T-helper 2 cell treated with Interferon-gamma antibody and Interleukin-4, amounts not matched to agents 5 μg/mL and 100 μg/mL, for 36 hours (primary cell): Measurements from ENCODE around the gene TSEN15.

Experiments
- DNase-seq: peaks from one replicate; pipeline ENCODE4 v3.0.0; 2021; ENCODE audit warnings: low spot score
- H3K27ac Mint-ChIP-seq: one replicate; pipeline ENCODE4 v1.8.0; 2021; ENCODE audit warnings: mild to moderate bottlenecking, mixed read lengths
- H3K27me3 Mint-ChIP-seq: one replicate; pipeline ENCODE4 v1.8.0; 2021; ENCODE audit warnings: low read depth, mixed read lengths
- H3K36me3 Mint-ChIP-seq: one replicate; pipeline ENCODE4 v1.8.0; 2021; ENCODE audit warnings: low read depth, mixed read lengths
- H3K4me1 Mint-ChIP-seq: one replicate; pipeline ENCODE4 v1.8.0; 2021; ENCODE audit warnings: low read depth, mixed read lengths
- H3K4me3 Mint-ChIP-seq: one replicate; pipeline ENCODE4 v1.8.0; 2022; ENCODE audit warnings: mild to moderate bottlenecking, moderate library complexity, mixed read lengths
- H3K9me3 Mint-ChIP-seq: one replicate; pipeline ENCODE4 v1.8.0; 2021; ENCODE audit warnings: mixed read lengths

TSEN15 gene

GRCh38 chr1:184051485-184052193 lies at the start of gene TSEN15:
Gene TSEN15, plus strand, starts transcription at chr1:184051730. Its CDS starts 26 bp downstream, at chr1:184051756.
- H3K27ac Mint-ChIP-seq, result peak within 1 kb of the TSS; percentile 97
- H3K27me3 Mint-ChIP-seq, result peaks cover 37% of the 10 kb centered on the region
- DNase-seq, result peak; percentile 72
- H3K36me3 Mint-ChIP-seq, result peaks cover 17% of the 10 kb centered on the region
- H3K4me1 Mint-ChIP-seq, result peaks cover 31% of the 10 kb centered on the region
- no peaks in the 10 kb centered on the region for H3K9me3 Mint-ChIP-seq
- peak within 1 kb of the TSS; percentile 99 for H3K4me3 Mint-ChIP-seq

- Mint-ChIP-seq H3K4me1 (peaks cover 2% of the 10 kb centered on the region), H3K27me3 (peaks cover 18% of the 10 kb centered on the region), H3K4me3 (no peak overlapping the region), H3K27ac (no peak overlapping the region), H3K9me3 (no peaks in the 10 kb centered on the region), H3K36me3 (no peaks in the 10 kb centered on the region)
- DNase-seq, result no peak
Measured at GRCh38 chr1:184002071-184002470, 49.5 kb upstream of the TSEN15 start.

- Mint-ChIP-seq H3K4me3 (no peak overlapping the region), H3K9me3 (no peaks in the 10 kb centered on the region), H3K36me3 (no peaks in the 10 kb centered on the region), H3K27me3 (peaks cover 16% of the 10 kb centered on the region), H3K4me1 (peaks cover 2% of the 10 kb centered on the region), H3K27ac (no peak overlapping the region)
- DNase-seq, result no peak
Measured at GRCh38 chr1:184004935-184005334, 46.6 kb upstream of the TSEN15 start.

- peaks cover 17% of the 10 kb centered on the region for H3K27me3 Mint-ChIP-seq
- no peak for DNase-seq
- no peaks in the 10 kb centered on the region for H3K9me3 Mint-ChIP-seq
- H3K36me3 Mint-ChIP-seq, result no peaks in the 10 kb centered on the region
- H3K27ac Mint-ChIP-seq, result no peak overlapping the region
- H3K4me3 Mint-ChIP-seq, result no peak overlapping the region
- peaks cover 2% of the 10 kb centered on the region for H3K4me1 Mint-ChIP-seq
Measured at GRCh38 chr1:184005506-184005905, 46.0 kb upstream of the TSEN15 start.

- Mint-ChIP-seq H3K27me3 (peaks cover 35% of the 10 kb centered on the region), H3K9me3 (no peaks in the 10 kb centered on the region), H3K4me3 (no peak overlapping the region), H3K36me3 (no peaks in the 10 kb centered on the region), H3K27ac (no peak overlapping the region), H3K4me1 (no peaks in the 10 kb centered on the region)
- no peak for DNase-seq
Measured at GRCh38 chr1:184010788-184011187, 40.7 kb upstream of the TSEN15 start.

GRCh38 chr1:184012187-184012586 lies 39.3 kb upstream of the TSEN15 start:
- no peak for DNase-seq
- Mint-ChIP-seq H3K27ac (no peak overlapping the region), H3K36me3 (no peaks in the 10 kb centered on the region), H3K4me3 (no peak overlapping the region), H3K4me1 (no peaks in the 10 kb centered on the region), H3K9me3 (no peaks in the 10 kb centered on the region), H3K27me3 (peaks cover 37% of the 10 kb centered on the region)

GRCh38 chr1:184014271-184014670 lies 37.3 kb upstream of the TSEN15 start:
- Mint-ChIP-seq H3K27ac (no peak overlapping the region), H3K4me3 (no peak overlapping the region), H3K9me3 (no peaks in the 10 kb centered on the region), H3K36me3 (no peaks in the 10 kb centered on the region), H3K27me3 (peaks cover 36% of the 10 kb centered on the region), H3K4me1 (no peaks in the 10 kb centered on the region)
- DNase-seq, result no peak

GRCh38 chr1:184016169-184016568 lies 35.4 kb upstream of the TSEN15 start:
- no peak for DNase-seq
- no peaks in the 10 kb centered on the region for H3K4me1 Mint-ChIP-seq
- H3K27ac Mint-ChIP-seq, result no peak overlapping the region
- H3K36me3 Mint-ChIP-seq, result no peaks in the 10 kb centered on the region
- peaks cover 33% of the 10 kb centered on the region for H3K27me3 Mint-ChIP-seq
- no peaks in the 10 kb centered on the region for H3K9me3 Mint-ChIP-seq
- H3K4me3 Mint-ChIP-seq, result no peak overlapping the region

GRCh38 chr1:184017306-184017705 lies 34.2 kb upstream of the TSEN15 start:
- DNase-seq, result no peak
- Mint-ChIP-seq H3K36me3 (no peaks in the 10 kb centered on the region), H3K27ac (no peak overlapping the region), H3K9me3 (no peaks in the 10 kb centered on the region), H3K27me3 (peaks cover 37% of the 10 kb centered on the region), H3K4me1 (no peaks in the 10 kb centered on the region), H3K4me3 (no peak overlapping the region)

- no peaks in the 10 kb centered on the region for H3K36me3 Mint-ChIP-seq
- H3K9me3 Mint-ChIP-seq, result no peaks in the 10 kb centered on the region
- peaks cover 41% of the 10 kb centered on the region for H3K27me3 Mint-ChIP-seq
- no peak for DNase-seq
- no peak overlapping the region for H3K4me3 Mint-ChIP-seq
- H3K27ac Mint-ChIP-seq, result no peak overlapping the region
- no peaks in the 10 kb centered on the region for H3K4me1 Mint-ChIP-seq
Measured at GRCh38 chr1:184018622-184019021, 32.9 kb upstream of the TSEN15 start.

GRCh38 chr1:184019069-184019468 lies 32.5 kb upstream of the TSEN15 start:
- no peak for DNase-seq
- H3K9me3 Mint-ChIP-seq, result no peaks in the 10 kb centered on the region
- H3K36me3 Mint-ChIP-seq, result no peaks in the 10 kb centered on the region
- H3K27me3 Mint-ChIP-seq, result peaks cover 36% of the 10 kb centered on the region
- no peak overlapping the region for H3K27ac Mint-ChIP-seq
- H3K4me1 Mint-ChIP-seq, result no peaks in the 10 kb centered on the region
- no peak overlapping the region for H3K4me3 Mint-ChIP-seq

- Mint-ChIP-seq H3K27ac (no peak overlapping the region), H3K4me3 (no peak overlapping the region), H3K9me3 (no peaks in the 10 kb centered on the region), H3K27me3 (peaks cover 33% of the 10 kb centered on the region), H3K36me3 (no peaks in the 10 kb centered on the region), H3K4me1 (no peaks in the 10 kb centered on the region)
- DNase-seq, result no peak
Measured at GRCh38 chr1:184019506-184019905, 32.0 kb upstream of the TSEN15 start.

GRCh38 chr1:184020328-184020727 lies 31.2 kb upstream of the TSEN15 start:
- Mint-ChIP-seq H3K27ac (no peak overlapping the region), H3K36me3 (no peaks in the 10 kb centered on the region), H3K9me3 (no peaks in the 10 kb centered on the region), H3K4me1 (no peaks in the 10 kb centered on the region), H3K27me3 (peaks cover 27% of the 10 kb centered on the region), H3K4me3 (no peak overlapping the region)
- no peak for DNase-seq

- Mint-ChIP-seq H3K36me3 (no peaks in the 10 kb centered on the region), H3K27ac (no peak overlapping the region), H3K4me1 (no peaks in the 10 kb centered on the region), H3K4me3 (no peak overlapping the region), H3K9me3 (no peaks in the 10 kb centered on the region), H3K27me3 (peaks cover 29% of the 10 kb centered on the region)
- DNase-seq, result no peak
Measured at GRCh38 chr1:184020855-184021254, 30.7 kb upstream of the TSEN15 start.

- Mint-ChIP-seq H3K9me3 (no peaks in the 10 kb centered on the region), H3K27ac (no peak overlapping the region), H3K27me3 (peaks cover 32% of the 10 kb centered on the region), H3K36me3 (no peaks in the 10 kb centered on the region), H3K4me1 (no peaks in the 10 kb centered on the region), H3K4me3 (no peak overlapping the region)
- no peak for DNase-seq
Measured at GRCh38 chr1:184021728-184022127, 29.8 kb upstream of the TSEN15 start.
